H1 (cell line): Measurements from ENCODE around the gene AP2B1. TPM values are rescaled to one million over a fixed set of nuclear protein-coding genes. Genes with fewer than 3 reads are reported as not detected.

ENCODE experiments used
- CEBPB ChIP-seq: IDR thresholded peaks from 2 replicates; pipeline ENCODE4 v1.6.1; 2012; ENCODE audit warnings: low read depth, low read length
- CREB1 ChIP-seq: IDR thresholded peaks from 2 replicates; pipeline ENCODE4 v1.6.1; 2012; ENCODE audit warnings: inconsistent platforms
- CTCF ChIP-seq, 3 experiments: IDR thresholded peaks; 1 replicate in 2 of 3; 2 replicates in 1 of 3; pipeline versions ENCODE4 v1.5.1 to v1.6.1; 2011; ENCODE audit warnings: low read length in 3 of 3, mild to moderate bottlenecking in 3 of 3, inconsistent platforms in 2 of 3, low read depth in 1 of 3, moderate library complexity in 1 of 3; ENCODE audit not compliant: insufficient read depth in 1 of 3; ENCODE audit errors: control extremely low read depth in 1 of 3
- EP300 ChIP-seq, 2 experiments: IDR thresholded peaks; 1 replicate in 1 of 2; 2 replicates in 1 of 2; pipeline ENCODE4 v1.6.1; 2011 to 2012; ENCODE audit warnings: low read depth in 2 of 2, low read length in 2 of 2, mild to moderate bottlenecking in 2 of 2, borderline replicate concordance in 1 of 2, inconsistent platforms in 1 of 2, moderate library complexity in 1 of 2
- GTF2F1 ChIP-seq: IDR thresholded peaks from 2 replicates; pipeline ENCODE4 v1.6.1; 2012; ENCODE audit warnings: low read depth, low read length, improper control_type of control experiment, borderline replicate concordance
- MAFK ChIP-seq: IDR thresholded peaks from 2 replicates; pipeline ENCODE4 v1.6.1; 2012; ENCODE audit warnings: low read depth, mild to moderate bottlenecking, improper control_type of control experiment, low read length
- SIN3A ChIP-seq, 2 experiments: IDR thresholded peaks in 1 of 2; conservative IDR thresholded peaks in 1 of 2; 2 replicates each; pipeline ENCODE4 v1.6.1; 2011 to 2012; ENCODE audit warnings: low read length in 2 of 2, improper control_type of control experiment in 1 of 2, low read depth in 1 of 2, mild to moderate bottlenecking in 1 of 2
- polyA plus RNA-seq, 7 experiments: library from polyadenylated mRNA; depleted of rRNA in 3 of 7; stranded (reverse) in 5 of 7; unstranded in 2 of 7; fragments of >200 nt in 5 of 7; fragments of 200-250 nt in 2 of 7; gene quantifications; 1 replicate in 5 of 7; 2 replicates in 1 of 7; 4 replicates in 1 of 7; pipeline versions ENCODE4 v1.2.1 to v1.2.3, GENCODE V29; 2011 to 2013; ENCODE audit warnings: missing spikeins in 2 of 7, mixed read lengths in 2 of 7
- total RNA-seq: library from RNA; stranded (reverse); fragmentation: NEBNext Ultra II Directional; extraction: Animal tissue kit (Norgen Biotek cat#: 25700); gene quantifications from 2 replicates; pipeline ENCODE4 v1.2.1, GENCODE V29; 2021
- TF ChIP-seq, protein P1 (sequence below): fragments of 300-600 bp; sonication (generic); IDR thresholded peaks from 2 replicates; pipeline ENCODE4 v1.7.1; 2012; ENCODE audit warnings: low read length, moderate library complexity, mild to moderate bottlenecking, inconsistent platforms; ENCODE audit not compliant: insufficient replicate concordance

Gene AP2B1
- total and polyA plus RNA-seq, 2 of the 8 experiments (the other 6 are each of a cell fraction or from before 2014, with no cell fraction given): 95.5 to 199 TPM

DNA sequence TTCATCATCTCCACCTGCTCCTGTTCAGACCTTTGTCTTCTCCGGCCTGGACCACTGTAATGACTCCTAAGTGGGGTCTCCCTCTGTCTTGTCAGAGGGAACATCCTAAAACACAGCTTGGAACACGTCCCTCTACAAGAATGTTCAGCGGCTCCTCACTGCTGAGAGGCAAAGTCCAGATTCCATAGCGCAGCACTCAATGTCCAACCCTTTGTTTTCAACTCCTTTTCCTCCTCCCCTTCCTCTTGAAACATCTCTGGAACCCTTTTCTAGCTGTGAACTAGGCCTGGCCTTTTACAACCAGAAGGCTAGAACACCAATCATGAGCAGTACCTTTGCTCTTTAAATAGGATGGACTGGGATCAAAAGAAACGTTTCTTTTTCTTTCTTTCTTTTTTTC is 174.5 kb downstream of the AP2B1 start (continued):
- TF ChIP-seq, protein P1, sequence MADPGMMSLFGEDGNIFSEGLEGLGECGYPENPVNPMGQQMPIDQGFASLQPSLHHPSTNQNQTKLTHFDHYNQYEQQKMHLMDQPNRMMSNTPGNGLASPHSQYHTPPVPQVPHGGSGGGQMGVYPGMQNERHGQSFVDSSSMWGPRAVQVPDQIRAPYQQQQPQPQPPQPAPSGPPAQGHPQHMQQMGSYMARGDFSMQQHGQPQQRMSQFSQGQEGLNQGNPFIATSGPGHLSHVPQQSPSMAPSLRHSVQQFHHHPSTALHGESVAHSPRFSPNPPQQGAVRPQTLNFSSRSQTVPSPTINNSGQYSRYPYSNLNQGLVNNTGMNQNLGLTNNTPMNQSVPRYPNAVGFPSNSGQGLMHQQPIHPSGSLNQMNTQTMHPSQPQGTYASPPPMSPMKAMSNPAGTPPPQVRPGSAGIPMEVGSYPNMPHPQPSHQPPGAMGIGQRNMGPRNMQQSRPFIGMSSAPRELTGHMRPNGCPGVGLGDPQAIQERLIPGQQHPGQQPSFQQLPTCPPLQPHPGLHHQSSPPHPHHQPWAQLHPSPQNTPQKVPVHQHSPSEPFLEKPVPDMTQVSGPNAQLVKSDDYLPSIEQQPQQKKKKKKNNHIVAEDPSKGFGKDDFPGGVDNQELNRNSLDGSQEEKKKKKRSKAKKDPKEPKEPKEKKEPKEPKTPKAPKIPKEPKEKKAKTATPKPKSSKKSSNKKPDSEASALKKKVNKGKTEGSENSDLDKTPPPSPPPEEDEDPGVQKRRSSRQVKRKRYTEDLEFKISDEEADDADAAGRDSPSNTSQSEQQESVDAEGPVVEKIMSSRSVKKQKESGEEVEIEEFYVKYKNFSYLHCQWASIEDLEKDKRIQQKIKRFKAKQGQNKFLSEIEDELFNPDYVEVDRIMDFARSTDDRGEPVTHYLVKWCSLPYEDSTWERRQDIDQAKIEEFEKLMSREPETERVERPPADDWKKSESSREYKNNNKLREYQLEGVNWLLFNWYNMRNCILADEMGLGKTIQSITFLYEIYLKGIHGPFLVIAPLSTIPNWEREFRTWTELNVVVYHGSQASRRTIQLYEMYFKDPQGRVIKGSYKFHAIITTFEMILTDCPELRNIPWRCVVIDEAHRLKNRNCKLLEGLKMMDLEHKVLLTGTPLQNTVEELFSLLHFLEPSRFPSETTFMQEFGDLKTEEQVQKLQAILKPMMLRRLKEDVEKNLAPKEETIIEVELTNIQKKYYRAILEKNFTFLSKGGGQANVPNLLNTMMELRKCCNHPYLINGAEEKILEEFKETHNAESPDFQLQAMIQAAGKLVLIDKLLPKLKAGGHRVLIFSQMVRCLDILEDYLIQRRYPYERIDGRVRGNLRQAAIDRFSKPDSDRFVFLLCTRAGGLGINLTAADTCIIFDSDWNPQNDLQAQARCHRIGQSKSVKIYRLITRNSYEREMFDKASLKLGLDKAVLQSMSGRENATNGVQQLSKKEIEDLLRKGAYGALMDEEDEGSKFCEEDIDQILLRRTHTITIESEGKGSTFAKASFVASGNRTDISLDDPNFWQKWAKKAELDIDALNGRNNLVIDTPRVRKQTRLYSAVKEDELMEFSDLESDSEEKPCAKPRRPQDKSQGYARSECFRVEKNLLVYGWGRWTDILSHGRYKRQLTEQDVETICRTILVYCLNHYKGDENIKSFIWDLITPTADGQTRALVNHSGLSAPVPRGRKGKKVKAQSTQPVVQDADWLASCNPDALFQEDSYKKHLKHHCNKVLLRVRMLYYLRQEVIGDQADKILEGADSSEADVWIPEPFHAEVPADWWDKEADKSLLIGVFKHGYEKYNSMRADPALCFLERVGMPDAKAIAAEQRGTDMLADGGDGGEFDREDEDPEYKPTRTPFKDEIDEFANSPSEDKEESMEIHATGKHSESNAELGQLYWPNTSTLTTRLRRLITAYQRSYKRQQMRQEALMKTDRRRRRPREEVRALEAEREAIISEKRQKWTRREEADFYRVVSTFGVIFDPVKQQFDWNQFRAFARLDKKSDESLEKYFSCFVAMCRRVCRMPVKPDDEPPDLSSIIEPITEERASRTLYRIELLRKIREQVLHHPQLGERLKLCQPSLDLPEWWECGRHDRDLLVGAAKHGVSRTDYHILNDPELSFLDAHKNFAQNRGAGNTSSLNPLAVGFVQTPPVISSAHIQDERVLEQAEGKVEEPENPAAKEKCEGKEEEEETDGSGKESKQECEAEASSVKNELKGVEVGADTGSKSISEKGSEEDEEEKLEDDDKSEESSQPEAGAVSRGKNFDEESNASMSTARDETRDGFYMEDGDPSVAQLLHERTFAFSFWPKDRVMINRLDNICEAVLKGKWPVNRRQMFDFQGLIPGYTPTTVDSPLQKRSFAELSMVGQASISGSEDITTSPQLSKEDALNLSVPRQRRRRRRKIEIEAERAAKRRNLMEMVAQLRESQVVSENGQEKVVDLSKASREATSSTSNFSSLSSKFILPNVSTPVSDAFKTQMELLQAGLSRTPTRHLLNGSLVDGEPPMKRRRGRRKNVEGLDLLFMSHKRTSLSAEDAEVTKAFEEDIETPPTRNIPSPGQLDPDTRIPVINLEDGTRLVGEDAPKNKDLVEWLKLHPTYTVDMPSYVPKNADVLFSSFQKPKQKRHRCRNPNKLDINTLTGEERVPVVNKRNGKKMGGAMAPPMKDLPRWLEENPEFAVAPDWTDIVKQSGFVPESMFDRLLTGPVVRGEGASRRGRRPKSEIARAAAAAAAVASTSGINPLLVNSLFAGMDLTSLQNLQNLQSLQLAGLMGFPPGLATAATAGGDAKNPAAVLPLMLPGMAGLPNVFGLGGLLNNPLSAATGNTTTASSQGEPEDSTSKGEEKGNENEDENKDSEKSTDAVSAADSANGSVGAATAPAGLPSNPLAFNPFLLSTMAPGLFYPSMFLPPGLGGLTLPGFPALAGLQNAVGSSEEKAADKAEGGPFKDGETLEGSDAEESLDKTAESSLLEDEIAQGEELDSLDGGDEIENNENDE: no peak
- TF ChIP-seq CEBPB: no peak
- no peak for TF ChIP-seq MAFK
- TF ChIP-seq SIN3A (conservative IDR thresholded peaks at IDR 0.05 in 1 of 2, IDR thresholded peaks at IDR 0.05 in 1 of 2; ENCODE audit: low read depth in 1 of 2, low read length in 2 of 2): no peak
- no peak for TF ChIP-seq GTF2F1
- no peak for TF ChIP-seq CTCF (IDR thresholded peaks at IDR 0.05; ENCODE audit: control extremely low read depth in 1 of 3, insufficient read depth in 1 of 3, low read depth in 1 of 3, low read length in 3 of 3)
- TF ChIP-seq CREB1: no peak
- no peak for TF ChIP-seq EP300 (IDR thresholded peaks at IDR 0.05; ENCODE audit: borderline replicate concordance in 1 of 2, low read depth in 2 of 2, low read length in 2 of 2)
